GM12875 (cell line): ENCODE measurements around the gene CACUL1.

Experiments used
- H3K4me3 ChIP-seq: one replicate; pipeline ENCODE4 v1.5.1; 2011; ENCODE audit warnings: low read depth, low read length, control low read depth
- CTCF ChIP-seq: IDR thresholded peaks from 2 replicates; pipeline ENCODE4 v1.5.1; 2011; ENCODE audit warnings: low read depth, mild to moderate bottlenecking, control low read depth, inconsistent platforms, low read length, moderate library complexity, borderline replicate concordance; ENCODE audit not compliant: insufficient read depth

Gene CACUL1

GRCh38 chr10:118669835-118670234, 84.9 kb downstream of the CACUL1 start:
- TF ChIP-seq CTCF: no peak
- H3K4me3 ChIP-seq: no peak overlapping the region

GRCh38 chr10:118669020-118669791, 85.6 kb downstream of the CACUL1 start:
- no peak overlapping the region for H3K4me3 ChIP-seq
- no peak for TF ChIP-seq CTCF

GRCh38 chr10:118668228-118668952, 86.4 kb downstream of the CACUL1 start:
- no peak for TF ChIP-seq CTCF
- no peak overlapping the region for H3K4me3 ChIP-seq

- no peak for TF ChIP-seq CTCF
- no peak overlapping the region for H3K4me3 ChIP-seq
Observed at GRCh38 chr10:118667732-118668131, 87.0 kb downstream of the CACUL1 start.

GRCh38 chr10:118666350-118666749, 88.4 kb downstream of the CACUL1 start:
- TF ChIP-seq CTCF: no peak
- H3K4me3 ChIP-seq: no peak overlapping the region

GRCh38 chr10:118664321-118664720, 90.4 kb downstream of the CACUL1 start:
- no peak overlapping the region for H3K4me3 ChIP-seq
- no peak for TF ChIP-seq CTCF

- no peak for TF ChIP-seq CTCF
- H3K4me3 ChIP-seq: no peak overlapping the region
Observed at GRCh38 chr10:118663176-118663575, 91.6 kb downstream of the CACUL1 start.
